Measurements from ENCODE around the gene KL. TPM values are rescaled to one million over a fixed set of nuclear protein-coding genes. Genes with fewer than 3 reads are reported as not detected.

KL gene
- polyA plus RNA-seq, 2 of the 4 experiments (the other 2 are of a cell fraction) = 0.01 TPM; not detected in 1

- TF ChIP-seq HES2 (IDR thresholded peaks at IDR 0.05) (no peak), MYC (IDR thresholded peaks at IDR 0.05; ENCODE audit: borderline replicate concordance, low read length) (no peak)
Observed at GRCh38 chr13:33111414-33112110, 95.3 kb downstream of the KL start (continued).

DNA sequence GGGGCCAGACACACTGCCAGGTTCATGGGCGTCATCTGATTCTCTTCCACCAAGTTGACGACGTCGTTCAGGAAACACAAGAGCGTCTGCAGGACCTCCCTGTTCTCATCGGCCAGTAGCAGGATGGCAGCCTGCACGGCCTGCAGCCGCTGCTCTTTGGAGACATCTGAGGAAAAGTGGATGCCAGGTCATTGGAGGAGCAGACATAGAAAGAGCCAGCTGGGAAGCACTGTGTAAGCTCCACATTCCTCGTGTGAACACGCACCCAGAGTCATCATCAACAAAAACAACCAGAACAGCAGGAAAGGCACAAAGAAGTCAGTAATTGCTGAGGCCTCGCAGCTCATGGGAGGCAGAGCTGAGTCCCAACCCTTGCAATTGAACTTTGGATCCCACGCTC is 96.5 kb downstream of the KL start:
- Histone ChIP-seq H3K4me2 (no peak overlapping the region), H3K27ac (no peak overlapping the region), H3K4me1 (peaks cover 5% of the 10 kb centered on the region; the same call in 2 of the 3 replicates), H3K9me3 (no peaks in the 10 kb centered on the region), H3K4me3 (no peak overlapping the region)
- no peak for FAIRE-seq
- POLR2A ChIA-PET = no interaction called here
- no peak for ATAC-seq
- TF ChIP-seq, protein P1, sequence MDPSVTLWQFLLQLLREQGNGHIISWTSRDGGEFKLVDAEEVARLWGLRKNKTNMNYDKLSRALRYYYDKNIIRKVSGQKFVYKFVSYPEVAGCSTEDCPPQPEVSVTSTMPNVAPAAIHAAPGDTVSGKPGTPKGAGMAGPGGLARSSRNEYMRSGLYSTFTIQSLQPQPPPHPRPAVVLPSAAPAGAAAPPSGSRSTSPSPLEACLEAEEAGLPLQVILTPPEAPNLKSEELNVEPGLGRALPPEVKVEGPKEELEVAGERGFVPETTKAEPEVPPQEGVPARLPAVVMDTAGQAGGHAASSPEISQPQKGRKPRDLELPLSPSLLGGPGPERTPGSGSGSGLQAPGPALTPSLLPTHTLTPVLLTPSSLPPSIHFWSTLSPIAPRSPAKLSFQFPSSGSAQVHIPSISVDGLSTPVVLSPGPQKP (IDR thresholded peaks at IDR 0.05; ENCODE audit: low read depth, low read length) = no peak
- no peak for TF ChIP-seq BHLHE40 (IDR thresholded peaks at IDR 0.05; ENCODE audit: low read depth, low read length)
- TF ChIP-seq, protein P2, sequence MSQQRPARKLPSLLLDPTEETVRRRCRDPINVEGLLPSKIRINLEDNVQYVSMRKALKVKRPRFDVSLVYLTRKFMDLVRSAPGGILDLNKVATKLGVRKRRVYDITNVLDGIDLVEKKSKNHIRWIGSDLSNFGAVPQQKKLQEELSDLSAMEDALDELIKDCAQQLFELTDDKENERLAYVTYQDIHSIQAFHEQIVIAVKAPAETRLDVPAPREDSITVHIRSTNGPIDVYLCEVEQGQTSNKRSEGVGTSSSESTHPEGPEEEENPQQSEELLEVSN (IDR thresholded peaks at IDR 0.05; ENCODE audit: borderline replicate concordance, low read depth) = no peak
- no peak for TF ChIP-seq KDM1A (IDR thresholded peaks at IDR 0.05; ENCODE audit: low read depth)
- no peak for TF ChIP-seq SMC3 (IDR thresholded peaks at IDR 0.05)
- no peak for TF ChIP-seq CEBPB (IDR thresholded peaks at IDR 0.05)
- TF ChIP-seq CBX8 (IDR thresholded peaks at IDR 0.05) = no peak
- no peak for TF ChIP-seq EHF (CRISPR knock-in tag; IDR thresholded peaks at IDR 0.05)
- TF ChIP-seq MYC (IDR thresholded peaks at IDR 0.05; ENCODE audit: borderline replicate concordance, low read length) = no peak
- TF ChIP-seq, protein P3, sequence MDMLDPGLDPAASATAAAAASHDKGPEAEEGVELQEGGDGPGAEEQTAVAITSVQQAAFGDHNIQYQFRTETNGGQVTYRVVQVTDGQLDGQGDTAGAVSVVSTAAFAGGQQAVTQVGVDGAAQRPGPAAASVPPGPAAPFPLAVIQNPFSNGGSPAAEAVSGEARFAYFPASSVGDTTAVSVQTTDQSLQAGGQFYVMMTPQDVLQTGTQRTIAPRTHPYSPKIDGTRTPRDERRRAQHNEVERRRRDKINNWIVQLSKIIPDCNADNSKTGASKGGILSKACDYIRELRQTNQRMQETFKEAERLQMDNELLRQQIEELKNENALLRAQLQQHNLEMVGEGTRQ (IDR thresholded peaks at IDR 0.05) = no peak
- no peak for TF ChIP-seq JUNB (IDR thresholded peaks at IDR 0.05)
- no peak for TF ChIP-seq ZFP36 (IDR thresholded peaks at IDR 0.05; ENCODE audit: borderline replicate concordance, partially characterized antibody)
- no peak for TF ChIP-seq RNF2 (IDR thresholded peaks at IDR 0.05; ENCODE audit: borderline replicate concordance, low read depth)
- no peak for TF ChIP-seq CHD2 (IDR thresholded peaks at IDR 0.05; ENCODE audit: low read length, partially characterized antibody)
- TF ChIP-seq, protein P4, sequence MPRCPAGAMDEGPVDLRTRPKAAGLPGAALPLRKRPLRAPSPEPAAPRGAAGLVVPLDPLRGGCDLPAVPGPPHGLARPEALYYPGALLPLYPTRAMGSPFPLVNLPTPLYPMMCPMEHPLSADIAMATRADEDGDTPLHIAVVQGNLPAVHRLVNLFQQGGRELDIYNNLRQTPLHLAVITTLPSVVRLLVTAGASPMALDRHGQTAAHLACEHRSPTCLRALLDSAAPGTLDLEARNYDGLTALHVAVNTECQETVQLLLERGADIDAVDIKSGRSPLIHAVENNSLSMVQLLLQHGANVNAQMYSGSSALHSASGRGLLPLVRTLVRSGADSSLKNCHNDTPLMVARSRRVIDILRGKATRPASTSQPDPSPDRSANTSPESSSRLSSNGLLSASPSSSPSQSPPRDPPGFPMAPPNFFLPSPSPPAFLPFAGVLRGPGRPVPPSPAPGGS (IDR thresholded peaks at IDR 0.05) = no peak
- no peak for DNase-seq (ENCODE audit: low read depth in 1 of 2, low spot score in 1 of 2)
- CTCF ChIA-PET = interaction anchor here (0.8 kb wide), 1 partner anchor 115 kb away, joined by 4 read pairs; no protein-coding TSS in a partner anchor
- 93% methylated on average over 12 of the region's 12 CpGs for WGBS (ENCODE audit: missing lambda C conversion rate)

- H3K9me3 ChIP-seq = no peaks in the 10 kb centered on the region
- ChIA-PET CTCF (interaction anchor here (1.6 kb wide), 1 partner anchor 429 kb away, joined by 3 read pairs; no protein-coding TSS in a partner anchor), POLR2A (no interaction called here)
- FAIRE-seq = no peak
- ATAC-seq = no peak
- H3K4me2 ChIP-seq = no peak overlapping the region
- peaks cover 14% of the 10 kb centered on the region for H3K4me1 ChIP-seq
- TF ChIP-seq MAFK (IDR thresholded peaks at IDR 0.05; ENCODE audit: partially characterized antibody) (no peak), RFX5 (IDR thresholded peaks at IDR 0.05) (no peak), RARB (CRISPR knock-in tag; IDR thresholded peaks at IDR 0.05) (no peak), ZC3H11A (IDR thresholded peaks at IDR 0.05) (no peak), PHF8 (IDR thresholded peaks at IDR 0.05; ENCODE audit: borderline replicate concordance, low read depth) (no peak), ZSCAN20 (CRISPR knock-in tag; IDR thresholded peaks at IDR 0.05) (no peak), JUNB (IDR thresholded peaks at IDR 0.05) (no peak), HMGXB4 (CRISPR knock-in tag; IDR thresholded peaks at IDR 0.05; ENCODE audit: borderline replicate concordance) (no peak), CHD2 (IDR thresholded peaks at IDR 0.05; ENCODE audit: low read length, partially characterized antibody) (no peak), SMC3 (IDR thresholded peaks at IDR 0.05) (no peak)
- TF ChIP-seq, protein P2 (IDR thresholded peaks at IDR 0.05; ENCODE audit: borderline replicate concordance, low read depth) = no peak
- TF ChIP-seq, protein P4 (IDR thresholded peaks at IDR 0.05) = no peak
- TF ChIP-seq, protein P5, sequence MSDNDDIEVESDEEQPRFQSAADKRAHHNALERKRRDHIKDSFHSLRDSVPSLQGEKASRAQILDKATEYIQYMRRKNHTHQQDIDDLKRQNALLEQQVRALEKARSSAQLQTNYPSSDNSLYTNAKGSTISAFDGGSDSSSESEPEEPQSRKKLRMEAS (IDR thresholded peaks at IDR 0.05) = no peak
- DNase-seq (ENCODE audit: low read depth in 1 of 2, low spot score in 1 of 2) = no peak
- H3K4me3 ChIP-seq = no peak overlapping the region
- no peak overlapping the region for H3K27ac ChIP-seq
- 95% methylated on average over 5 of the region's 5 CpGs for WGBS (ENCODE audit: missing lambda C conversion rate)
Observed at GRCh38 chr13:33114146-33114545, 97.9 kb downstream of the KL start.

All from A549 (cell line).